Measurements from ENCODE around the gene AGPAT4.

- no peak for TF ChIP-seq POLR2A (IDR thresholded peaks at IDR 0.05)
- TF ChIP-seq CTCF (IDR thresholded peaks at IDR 0.05 in 4 of 5, conservative IDR thresholded peaks at IDR 0.05 in 1 of 5) = no peak
Observed at GRCh38 chr6:161111261-161111660, 162.6 kb downstream of the AGPAT4 start.
